Parathyroid adenoma (tissue), 2 donors: ENCODE data around the gene PFDN6.

Experiments used
- H2AFZ ChIP-seq: fragments of 300-600 bp; sonication (generic); one replicate; pipeline ENCODE4 v1.7.0; 2017; ENCODE audit warnings: antibody characterized with exemption, mild to moderate bottlenecking
- H3K27ac ChIP-seq: fragments of 300-600 bp; sonication (generic); one replicate; pipeline ENCODE4 v1.7.0; 2017
- H3K27me3 ChIP-seq: fragments of 300-600 bp; sonication (generic); one replicate; pipeline ENCODE4 v1.7.0; 2017; ENCODE audit warnings: low read length; ENCODE audit not compliant: control insufficient read depth, insufficient read depth
- H3K36me3 ChIP-seq: fragments of 300-600 bp; sonication (generic); one replicate; pipeline ENCODE4 v1.7.0; 2017; ENCODE audit warnings: low read length; ENCODE audit not compliant: control insufficient read depth, insufficient read depth
- H3K4me1 ChIP-seq: fragments of 300-600 bp; sonication (generic); one replicate; pipeline ENCODE4 v1.7.0; 2017; ENCODE audit warnings: control low read depth
- H3K4me2 ChIP-seq: fragments of 300-600 bp; sonication (generic); one replicate; pipeline ENCODE4 v1.7.0; 2017; ENCODE audit warnings: low read length
- H3K4me3 ChIP-seq: fragments of 300-600 bp; sonication (generic); one replicate; pipeline ENCODE4 v1.7.0; 2017; ENCODE audit warnings: low read depth, low read length
- H3K79me2 ChIP-seq: fragments of 300-600 bp; sonication (generic); one replicate; pipeline ENCODE4 v1.7.0; 2017; ENCODE audit warnings: control low read depth
- H3K9ac ChIP-seq: fragments of 300-600 bp; sonication (generic); one replicate; pipeline ENCODE4 v1.7.0; 2017; ENCODE audit warnings: mild to moderate bottlenecking
- H3K9me3 ChIP-seq: fragments of 300-600 bp; sonication (generic); one replicate; pipeline ENCODE4 v1.7.0; 2017; ENCODE audit warnings: low read length; ENCODE audit not compliant: control insufficient read depth
- CTCF ChIP-seq: fragments of 300-600 bp; sonication (generic); IDR thresholded peaks from one replicate; pipeline ENCODE4 v1.7.0; 2017; ENCODE audit warnings: antibody characterized with exemption, mild to moderate bottlenecking
- donor health status: primary hyperparathyroidism.

PFDN6 gene

GRCh38 chr6:33313105-33313708, 23.8 kb downstream of the PFDN6 start:
- H3K79me2 ChIP-seq = peaks cover 14% of the 10 kb centered on the region
- peak overlapping the region; percentile 94 for H3K4me3 ChIP-seq
- no peaks in the 10 kb centered on the region for H3K9me3 ChIP-seq
- peaks cover 18% of the 10 kb centered on the region for H3K4me1 ChIP-seq
- TF ChIP-seq CTCF = no peak
- H3K4me2 ChIP-seq = peak overlapping the region; percentile 100
- H3K36me3 ChIP-seq = no peaks in the 10 kb centered on the region
- peak overlapping the region; percentile 75 for H3K9ac ChIP-seq
- H2AFZ ChIP-seq = peak overlapping the region; percentile 91
- no peaks in the 10 kb centered on the region for H3K27me3 ChIP-seq
- peak overlapping the region; percentile 96 for H3K27ac ChIP-seq

GRCh38 chr6:33313709-33314514, 24.5 kb downstream of the PFDN6 start, which contains the start of gene TAPBP:
TSS of gene TAPBP (minus strand) at chr6:33314078. CDS start at chr6:33314041, 37 bp downstream.
- peak; percentile 11 for TF ChIP-seq CTCF
- Histone ChIP-seq H3K4me3 (peak within 1 kb of the TSS; percentile 94), H3K9me3 (no peaks in the 10 kb centered on the region), H3K9ac (peak within 1 kb of the TSS; percentile 75), H2AFZ (peak within 1 kb of the TSS; percentile 91), H3K27ac (peak within 1 kb of the TSS; percentile 96), H3K79me2 (peaks cover 8% of the 10 kb centered on the region), H3K4me2 (peak within 1 kb of the TSS; percentile 100), H3K4me1 (peaks cover 25% of the 10 kb centered on the region), H3K27me3 (no peaks in the 10 kb centered on the region), H3K36me3 (no peaks in the 10 kb centered on the region)

- H3K9me3 ChIP-seq = no peaks in the 10 kb centered on the region
- H3K4me3 ChIP-seq = peak overlapping the region; percentile 94
- no peak for TF ChIP-seq CTCF
- peak overlapping the region; percentile 100 for H3K4me2 ChIP-seq
- H3K27me3 ChIP-seq = no peaks in the 10 kb centered on the region
- H3K36me3 ChIP-seq = no peaks in the 10 kb centered on the region
- H3K27ac ChIP-seq = peak overlapping the region; percentile 96
- peaks cover 29% of the 10 kb centered on the region for H3K4me1 ChIP-seq
- peak overlapping the region; percentile 91 for H2AFZ ChIP-seq
- peaks cover 10% of the 10 kb centered on the region for H3K79me2 ChIP-seq
- H3K9ac ChIP-seq = no peak overlapping the region
Measured at GRCh38 chr6:33314515-33314942, 25.1 kb downstream of the PFDN6 start.

- no peak overlapping the region for H3K9ac ChIP-seq
- H3K4me3 ChIP-seq = peak overlapping the region; percentile 94
- peak overlapping the region; percentile 91 for H2AFZ ChIP-seq
- H3K4me1 ChIP-seq = peaks cover 35% of the 10 kb centered on the region
- peak overlapping the region; percentile 100 for H3K4me2 ChIP-seq
- H3K27me3 ChIP-seq = no peaks in the 10 kb centered on the region
- no peak for TF ChIP-seq CTCF
- H3K9me3 ChIP-seq = no peaks in the 10 kb centered on the region
- peak overlapping the region; percentile 96 for H3K27ac ChIP-seq
- H3K36me3 ChIP-seq = no peaks in the 10 kb centered on the region
- peaks cover 7% of the 10 kb centered on the region for H3K79me2 ChIP-seq
Measured at GRCh38 chr6:33314943-33315792, 25.8 kb downstream of the PFDN6 start.
